Parathyroid adenoma (tissue), 2 donors: ENCODE results near the gene C11orf97.
A peak's percentile ranks its signal among the peaks of the same experiment; 100 is the strongest.

Experiments
- H2AFZ ChIP-seq: fragments of 300-600 bp; sonication (generic); one replicate; pipeline ENCODE4 v1.7.0; 2017; ENCODE audit warnings: antibody characterized with exemption, mild to moderate bottlenecking
- H3K27ac ChIP-seq: fragments of 300-600 bp; sonication (generic); one replicate; pipeline ENCODE4 v1.7.0; 2017
- H3K27me3 ChIP-seq: fragments of 300-600 bp; sonication (generic); one replicate; pipeline ENCODE4 v1.7.0; 2017; ENCODE audit warnings: low read length; ENCODE audit not compliant: control insufficient read depth, insufficient read depth
- H3K36me3 ChIP-seq: fragments of 300-600 bp; sonication (generic); one replicate; pipeline ENCODE4 v1.7.0; 2017; ENCODE audit warnings: low read length; ENCODE audit not compliant: control insufficient read depth, insufficient read depth
- H3K4me1 ChIP-seq: fragments of 300-600 bp; sonication (generic); one replicate; pipeline ENCODE4 v1.7.0; 2017; ENCODE audit warnings: control low read depth
- H3K4me2 ChIP-seq: fragments of 300-600 bp; sonication (generic); one replicate; pipeline ENCODE4 v1.7.0; 2017; ENCODE audit warnings: low read length
- H3K4me3 ChIP-seq: fragments of 300-600 bp; sonication (generic); one replicate; pipeline ENCODE4 v1.7.0; 2017; ENCODE audit warnings: low read depth, low read length
- H3K79me2 ChIP-seq: fragments of 300-600 bp; sonication (generic); one replicate; pipeline ENCODE4 v1.7.0; 2017; ENCODE audit warnings: control low read depth
- H3K9ac ChIP-seq: fragments of 300-600 bp; sonication (generic); one replicate; pipeline ENCODE4 v1.7.0; 2017; ENCODE audit warnings: mild to moderate bottlenecking
- H3K9me3 ChIP-seq: fragments of 300-600 bp; sonication (generic); one replicate; pipeline ENCODE4 v1.7.0; 2017; ENCODE audit warnings: low read length; ENCODE audit not compliant: control insufficient read depth
- CTCF ChIP-seq: fragments of 300-600 bp; sonication (generic); IDR thresholded peaks from one replicate; pipeline ENCODE4 v1.7.0; 2017; ENCODE audit warnings: antibody characterized with exemption, mild to moderate bottlenecking
- donor health status: primary hyperparathyroidism.

Gene C11orf97

GRCh38 chr11:94513091-94513490 lies 830 bp downstream of the C11orf97 start:
- H3K9me3 ChIP-seq = no peaks in the 10 kb centered on the region
- H3K79me2 ChIP-seq = no peaks in the 10 kb centered on the region
- no peak overlapping the region for H3K9ac ChIP-seq
- H3K4me3 ChIP-seq = no peak overlapping the region
- H3K4me1 ChIP-seq = no peaks in the 10 kb centered on the region
- H2AFZ ChIP-seq = no peak overlapping the region
- TF ChIP-seq CTCF = no peak
- no peaks in the 10 kb centered on the region for H3K27me3 ChIP-seq
- no peak overlapping the region for H3K27ac ChIP-seq
- no peak overlapping the region for H3K4me2 ChIP-seq
- no peaks in the 10 kb centered on the region for H3K36me3 ChIP-seq

- Histone ChIP-seq H3K4me2 (no peak overlapping the region), H2AFZ (peak overlapping the region; percentile 11), H3K4me1 (no peaks in the 10 kb centered on the region), H3K27ac (no peak overlapping the region), H3K4me3 (no peak overlapping the region), H3K27me3 (no peaks in the 10 kb centered on the region), H3K36me3 (no peaks in the 10 kb centered on the region), H3K9ac (no peak overlapping the region), H3K9me3 (no peaks in the 10 kb centered on the region), H3K79me2 (no peaks in the 10 kb centered on the region)
- no peak for TF ChIP-seq CTCF
Measured at GRCh38 chr11:94515398-94515797, 3.1 kb downstream of the C11orf97 start.

GRCh38 chr11:94516725-94517124 lies 4.5 kb downstream of the C11orf97 start:
- Histone ChIP-seq H3K79me2 (no peaks in the 10 kb centered on the region), H3K36me3 (no peaks in the 10 kb centered on the region), H3K4me1 (no peaks in the 10 kb centered on the region), H3K27me3 (no peaks in the 10 kb centered on the region), H3K9ac (no peak overlapping the region), H3K4me2 (no peak overlapping the region), H3K4me3 (no peak overlapping the region), H3K9me3 (no peaks in the 10 kb centered on the region), H2AFZ (no peak overlapping the region), H3K27ac (no peak overlapping the region)
- no peak for TF ChIP-seq CTCF

- Histone ChIP-seq H3K79me2 (no peaks in the 10 kb centered on the region), H3K27ac (no peak overlapping the region), H3K4me3 (no peak overlapping the region), H3K27me3 (no peaks in the 10 kb centered on the region), H3K4me2 (no peak overlapping the region), H3K9ac (no peak overlapping the region), H3K4me1 (no peaks in the 10 kb centered on the region), H3K36me3 (no peaks in the 10 kb centered on the region), H3K9me3 (no peaks in the 10 kb centered on the region), H2AFZ (no peak overlapping the region)
- TF ChIP-seq CTCF = no peak
Measured at GRCh38 chr11:94518300-94518699, 6.0 kb downstream of the C11orf97 start.

GRCh38 chr11:94519478-94520084 lies 7.3 kb downstream of the C11orf97 start:
- no peaks in the 10 kb centered on the region for H3K4me1 ChIP-seq
- H3K27me3 ChIP-seq = no peaks in the 10 kb centered on the region
- H3K4me2 ChIP-seq = no peak overlapping the region
- no peak overlapping the region for H2AFZ ChIP-seq
- H3K36me3 ChIP-seq = no peaks in the 10 kb centered on the region
- H3K9me3 ChIP-seq = no peaks in the 10 kb centered on the region
- no peak overlapping the region for H3K27ac ChIP-seq
- no peak overlapping the region for H3K9ac ChIP-seq
- H3K79me2 ChIP-seq = no peaks in the 10 kb centered on the region
- TF ChIP-seq CTCF = peak; percentile 56
- no peak overlapping the region for H3K4me3 ChIP-seq
